WERI-Rb-1 (cell line): ENCODE data around the gene ZP4.

Source experiments
- DNase-seq: peaks from one replicate; pipeline ENCODE4 v3.0.0-alpha.2; 2020
- H3K27ac ChIP-seq: fragments of 250-450 bp; sonication (Bioruptor Pico); 2 replicates; pipeline ENCODE4 v1.5.1; 2020; ENCODE audit warnings: mild to moderate bottlenecking, moderate library complexity
- H3K27me3 ChIP-seq: fragments of 250-450 bp; sonication (Bioruptor Pico); 2 replicates; pipeline ENCODE4 v1.5.1; 2021; ENCODE audit warnings: mild to moderate bottlenecking, low read depth, moderate library complexity; ENCODE audit not compliant: insufficient read depth, severe bottlenecking
- H3K36me3 ChIP-seq: fragments of 250-450 bp; sonication (Bioruptor Pico); 2 replicates; pipeline ENCODE4 v1.5.1; 2020; ENCODE audit warnings: mild to moderate bottlenecking, moderate library complexity
- H3K4me3 ChIP-seq: 2 replicates; pipeline ENCODE4 v1.5.1; 2011; ENCODE audit warnings: low read depth, mild to moderate bottlenecking, control low read depth, low read length
- H3K9me3 ChIP-seq: fragments of 250-450 bp; sonication (Bioruptor Pico); 2 replicates; pipeline ENCODE4 v1.5.1; 2021; ENCODE audit warnings: mild to moderate bottlenecking, moderate library complexity; ENCODE audit not compliant: severe bottlenecking
- CTCF ChIP-seq: IDR thresholded peaks from 2 replicates; pipeline ENCODE4 v1.5.1; 2011; ENCODE audit warnings: low read depth, mild to moderate bottlenecking, control low read depth, inconsistent platforms, low read length

The ZP4 gene, protein sequence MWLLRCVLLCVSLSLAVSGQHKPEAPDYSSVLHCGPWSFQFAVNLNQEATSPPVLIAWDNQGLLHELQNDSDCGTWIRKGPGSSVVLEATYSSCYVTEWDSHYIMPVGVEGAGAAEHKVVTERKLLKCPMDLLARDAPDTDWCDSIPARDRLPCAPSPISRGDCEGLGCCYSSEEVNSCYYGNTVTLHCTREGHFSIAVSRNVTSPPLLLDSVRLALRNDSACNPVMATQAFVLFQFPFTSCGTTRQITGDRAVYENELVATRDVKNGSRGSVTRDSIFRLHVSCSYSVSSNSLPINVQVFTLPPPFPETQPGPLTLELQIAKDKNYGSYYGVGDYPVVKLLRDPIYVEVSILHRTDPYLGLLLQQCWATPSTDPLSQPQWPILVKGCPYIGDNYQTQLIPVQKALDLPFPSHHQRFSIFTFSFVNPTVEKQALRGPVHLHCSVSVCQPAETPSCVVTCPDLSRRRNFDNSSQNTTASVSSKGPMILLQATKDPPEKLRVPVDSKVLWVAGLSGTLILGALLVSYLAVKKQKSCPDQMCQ

DNA sequence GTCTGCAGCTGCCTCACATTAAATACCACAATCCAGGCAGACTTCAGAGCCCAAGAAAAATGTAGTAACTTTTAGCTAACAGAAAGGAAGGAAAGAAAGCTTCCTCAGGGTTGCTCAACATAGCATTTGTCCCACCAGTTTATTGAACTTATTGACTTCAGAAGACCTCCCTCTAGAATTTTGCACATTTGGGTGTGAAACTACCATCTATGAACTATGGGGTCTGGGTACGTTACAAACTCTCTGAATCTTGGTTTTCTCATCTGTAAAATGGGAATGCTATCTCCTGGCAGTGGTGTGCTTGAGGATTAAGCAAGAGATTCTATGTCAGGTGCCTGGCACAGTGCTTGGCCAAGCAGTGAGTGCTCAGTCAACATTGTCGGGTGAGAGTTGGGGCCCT is at the start of gene ZP4:
Gene ZP4 (minus strand): TSS at position 101 of the 400 bp plus-strand sequence. CDS start 287 bp downstream, outside the sequence.
- TF ChIP-seq CTCF, result no peak
- no peaks in the 10 kb centered on the region for H3K9me3 ChIP-seq
- no peaks in the 10 kb centered on the region for H3K36me3 ChIP-seq
- H3K27me3 ChIP-seq, result no peaks in the 10 kb centered on the region
- no peak within 1 kb of the TSS for H3K4me3 ChIP-seq
- no peak within 1 kb of the TSS for H3K27ac ChIP-seq
- no peak for DNase-seq

GRCh38 chr1:237938553-237938952 is 47.8 kb upstream of the ZP4 start:
- H3K27me3 ChIP-seq, result no peaks in the 10 kb centered on the region
- no peaks in the 10 kb centered on the region for H3K36me3 ChIP-seq
- H3K27ac ChIP-seq, result no peak overlapping the region
- TF ChIP-seq CTCF, result 0 out of 2 replicates have a peak, but pooled peaks have one; percentile 14
- H3K9me3 ChIP-seq, result no peaks in the 10 kb centered on the region
- no peak for DNase-seq
- no peak overlapping the region for H3K4me3 ChIP-seq

GRCh38 chr1:237938068-237938467 is 47.3 kb upstream of the ZP4 start:
- no peak overlapping the region for H3K27ac ChIP-seq
- no peak overlapping the region for H3K4me3 ChIP-seq
- H3K27me3 ChIP-seq, result no peaks in the 10 kb centered on the region
- no peak for DNase-seq
- H3K9me3 ChIP-seq, result no peaks in the 10 kb centered on the region
- H3K36me3 ChIP-seq, result no peaks in the 10 kb centered on the region
- no peak for TF ChIP-seq CTCF

DNA sequence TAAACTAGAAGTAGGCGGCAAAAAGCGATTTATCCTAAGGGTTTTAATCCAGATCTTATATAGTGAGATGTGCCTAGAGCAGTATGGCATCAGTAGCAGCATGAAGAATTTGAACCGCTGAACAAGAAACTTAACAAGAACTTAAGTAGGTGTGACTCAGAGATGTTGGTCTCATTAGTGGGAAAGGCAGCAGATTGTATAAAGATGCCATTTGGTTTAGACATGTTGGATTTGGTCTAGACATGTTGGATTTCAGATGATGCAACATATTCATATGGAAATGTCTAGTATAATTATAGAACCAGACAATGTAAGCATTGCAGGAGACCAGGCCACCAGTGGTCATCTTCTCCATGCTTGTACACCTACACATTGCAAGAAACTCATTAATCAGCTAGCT is 42.1 kb upstream of the ZP4 start:
- no peak for DNase-seq
- Histone ChIP-seq H3K27me3 (no peaks in the 10 kb centered on the region), H3K9me3 (no peaks in the 10 kb centered on the region), H3K36me3 (no peaks in the 10 kb centered on the region), H3K4me3 (no peak overlapping the region), H3K27ac (no peak overlapping the region)
- TF ChIP-seq CTCF, result no peak

GRCh38 chr1:237931581-237931980 is 40.9 kb upstream of the ZP4 start:
- no peaks in the 10 kb centered on the region for H3K36me3 ChIP-seq
- no peak for DNase-seq

More at GRCh38 chr1:237931581-237931980, 40.9 kb upstream of the ZP4 start:
- H3K27ac ChIP-seq, result no peak overlapping the region
- no peaks in the 10 kb centered on the region for H3K27me3 ChIP-seq
- TF ChIP-seq CTCF, result no peak
- H3K4me3 ChIP-seq, result no peak overlapping the region
- no peaks in the 10 kb centered on the region for H3K9me3 ChIP-seq
